K562 (cell line): Measurements from ENCODE around the gene TBX1. TPM values are rescaled to one million over a fixed set of nuclear protein-coding genes. Genes with fewer than 3 reads are reported as not detected.
A peak's percentile ranks its signal among the peaks of the same experiment; 100 is the strongest.

Experiments
- ARID4B ChIP-seq: sonication (generic); formaldehyde crosslinking; IDR thresholded peaks from 2 replicates; pipeline ENCODE4 v1.8.0; 2022; ENCODE audit warnings: mild to moderate bottlenecking, missing genetic modification reagents
- KLF10 ChIP-seq: fragments of 250-450 bp; sonication (Bioruptor Pico); IDR thresholded peaks from 2 replicates; pipeline ENCODE4 v1.6.1; 2021; ENCODE audit warnings: matching md5 sums
- KLF16 ChIP-seq: IDR thresholded peaks from 2 replicates; pipeline ENCODE4 v1.6.1; 2016; ENCODE audit warnings: antibody characterized with exemption
- MYNN ChIP-seq, 2 experiments: sonication (generic); formaldehyde crosslinking in 1 of 2; IDR thresholded peaks; 2 replicates each; pipeline versions ENCODE4 v1.5.0 to v1.6.1; 2016 to 2020; ENCODE audit warnings: antibody characterized with exemption in 1 of 2, missing genetic modification reagents in 1 of 2
- RBFOX2 ChIP-seq: fragments of 200-400 bp; formaldehyde crosslinking; IDR thresholded peaks from 2 replicates; pipeline ENCODE4 v1.6.1; 2017; ENCODE audit warnings: low read depth, mild to moderate bottlenecking, low read length, moderate library complexity
- ZBTB9 ChIP-seq: fragments of 450-650 bp; formaldehyde crosslinking; IDR thresholded peaks from 2 replicates; pipeline ENCODE4 v1.4.0; 2020; ENCODE audit warnings: mild to moderate bottlenecking, moderate library complexity
- polyA plus RNA-seq, 8 experiments: library from polyadenylated mRNA; depleted of rRNA in 4 of 8; stranded (reverse) in 5 of 8; unstranded in 3 of 8; fragments of >200 nt; fragmentation: Nextera tagmentation in 2 of 8; fragmentation: Illumina TruSeq in 1 of 8; extraction: Ambion mirVana in 2 of 8; extraction: Trizol in 1 of 8; gene quantifications; 2 replicates each; pipeline versions ENCODE4 v1.2.1 to v1.2.3, GENCODE V29; 2011 to 2014; ENCODE audit warnings: inconsistent platforms in 1 of 8, missing spikeins in 1 of 8
- total RNA-seq, 7 experiments: library from RNA; depleted of rRNA in 6 of 7; stranded (reverse); fragments of >200 nt in 6 of 7; fragmentation: Illumina TruSeq in 2 of 7; extraction: Trizol in 2 of 7; gene quantifications; 2 replicates each; pipeline versions ENCODE4 v1.2.1 to v1.2.3, GENCODE V29; 2011 to 2021; ENCODE audit warnings: low replicate concordance in 1 of 7
- TF ChIP-seq, protein P1 (sequence below): fragments of 250-450 bp; sonication (Bioruptor Pico); IDR thresholded peaks from 2 replicates; pipeline ENCODE4 v1.9.0; 2021; ENCODE audit warnings: mild to moderate bottlenecking, inconsistent platforms
- TF ChIP-seq, protein P2 (sequence below): fragments of 450-650 bp; IDR thresholded peaks from 2 replicates; pipeline ENCODE4 v1.6.1; 2017; ENCODE audit warnings: mild to moderate bottlenecking, moderate library complexity
- TF ChIP-seq, protein P3 (sequence below): fragments of 250-450 bp; sonication (Bioruptor Pico); IDR thresholded peaks from 2 replicates; pipeline ENCODE4 v1.4.0; 2020; ENCODE audit warnings: mild to moderate bottlenecking, moderate library complexity
- TF ChIP-seq, protein P4 (sequence below): fragments of 250-450 bp; sonication (Bioruptor Pico); IDR thresholded peaks from 2 replicates; pipeline ENCODE4 v1.5.0; 2021; ENCODE audit warnings: mild to moderate bottlenecking, moderate library complexity

Gene TBX1
- total and polyA plus RNA-seq, 9 of the 15 experiments (the other 6 are each of a cell fraction or from before 2014, with no cell fraction given): 0.07 to 35.0 (median 3.9) TPM

DNA sequence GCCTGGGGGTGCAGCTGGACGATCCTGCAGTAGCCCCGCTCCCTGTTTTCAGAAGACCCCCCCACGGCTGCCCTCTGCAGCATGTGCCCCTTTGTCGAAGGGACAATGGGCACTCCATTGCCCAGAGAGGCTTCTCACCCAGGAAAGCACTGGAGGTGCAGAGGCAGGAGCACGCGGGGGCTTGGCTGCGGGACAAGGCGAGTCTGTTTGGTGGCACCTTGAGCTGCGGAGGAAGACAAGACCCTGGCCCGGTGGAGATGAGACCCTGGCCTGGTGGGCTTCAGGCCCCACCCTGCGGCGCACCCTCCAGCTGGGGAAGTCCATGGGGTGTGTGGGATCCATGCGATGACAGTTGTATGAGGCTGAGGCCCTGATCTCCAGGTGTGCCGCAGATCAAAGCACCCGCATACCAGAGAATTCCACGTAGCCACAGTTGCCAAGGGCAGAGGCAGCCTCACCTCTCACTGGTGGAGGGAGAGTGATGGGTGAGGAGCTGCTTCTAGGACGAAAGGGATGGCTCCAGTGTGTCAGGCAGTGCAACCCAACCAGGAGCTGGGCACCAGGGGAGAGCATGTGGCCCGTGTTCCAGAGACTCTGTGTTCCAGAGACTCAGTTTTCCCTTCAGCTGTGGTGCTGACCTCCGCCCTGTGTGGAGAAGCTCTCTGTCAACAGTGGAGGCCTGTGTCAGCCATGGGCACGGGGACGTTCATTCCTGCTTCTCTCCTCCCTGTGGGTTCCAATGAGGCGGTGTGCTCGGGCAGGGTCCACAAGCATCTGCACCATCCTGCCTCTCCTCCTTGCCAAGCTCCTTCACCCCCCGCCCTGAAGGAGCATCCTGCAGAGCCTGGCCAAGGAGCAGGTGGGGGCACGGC is 10.0 kb downstream of the TBX1 start (continued):
- TF ChIP-seq, protein P1, sequence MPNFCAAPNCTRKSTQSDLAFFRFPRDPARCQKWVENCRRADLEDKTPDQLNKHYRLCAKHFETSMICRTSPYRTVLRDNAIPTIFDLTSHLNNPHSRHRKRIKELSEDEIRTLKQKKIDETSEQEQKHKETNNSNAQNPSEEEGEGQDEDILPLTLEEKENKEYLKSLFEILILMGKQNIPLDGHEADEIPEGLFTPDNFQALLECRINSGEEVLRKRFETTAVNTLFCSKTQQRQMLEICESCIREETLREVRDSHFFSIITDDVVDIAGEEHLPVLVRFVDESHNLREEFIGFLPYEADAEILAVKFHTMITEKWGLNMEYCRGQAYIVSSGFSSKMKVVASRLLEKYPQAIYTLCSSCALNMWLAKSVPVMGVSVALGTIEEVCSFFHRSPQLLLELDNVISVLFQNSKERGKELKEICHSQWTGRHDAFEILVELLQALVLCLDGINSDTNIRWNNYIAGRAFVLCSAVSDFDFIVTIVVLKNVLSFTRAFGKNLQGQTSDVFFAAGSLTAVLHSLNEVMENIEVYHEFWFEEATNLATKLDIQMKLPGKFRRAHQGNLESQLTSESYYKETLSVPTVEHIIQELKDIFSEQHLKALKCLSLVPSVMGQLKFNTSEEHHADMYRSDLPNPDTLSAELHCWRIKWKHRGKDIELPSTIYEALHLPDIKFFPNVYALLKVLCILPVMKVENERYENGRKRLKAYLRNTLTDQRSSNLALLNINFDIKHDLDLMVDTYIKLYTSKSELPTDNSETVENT: 0 out of 2 replicates have a peak, but pooled peaks have one; percentile 5
- TF ChIP-seq KLF10 (CRISPR knock-in tag) (no peak), RBFOX2 (0 out of 2 replicates have a peak, but pooled peaks have one; percentile 4), MYNN (IDR thresholded peaks at IDR 0.05) (no peak), MYNN (CRISPR knock-in tag; IDR thresholded peaks at IDR 0.05) (peak; percentile 34; the same call in 1 of the 2 replicates), ZBTB9 (CRISPR knock-in tag) (no peak), ARID4B (CRISPR knock-in tag) (no peak), KLF16 (no peak)
- TF ChIP-seq, protein P2, sequence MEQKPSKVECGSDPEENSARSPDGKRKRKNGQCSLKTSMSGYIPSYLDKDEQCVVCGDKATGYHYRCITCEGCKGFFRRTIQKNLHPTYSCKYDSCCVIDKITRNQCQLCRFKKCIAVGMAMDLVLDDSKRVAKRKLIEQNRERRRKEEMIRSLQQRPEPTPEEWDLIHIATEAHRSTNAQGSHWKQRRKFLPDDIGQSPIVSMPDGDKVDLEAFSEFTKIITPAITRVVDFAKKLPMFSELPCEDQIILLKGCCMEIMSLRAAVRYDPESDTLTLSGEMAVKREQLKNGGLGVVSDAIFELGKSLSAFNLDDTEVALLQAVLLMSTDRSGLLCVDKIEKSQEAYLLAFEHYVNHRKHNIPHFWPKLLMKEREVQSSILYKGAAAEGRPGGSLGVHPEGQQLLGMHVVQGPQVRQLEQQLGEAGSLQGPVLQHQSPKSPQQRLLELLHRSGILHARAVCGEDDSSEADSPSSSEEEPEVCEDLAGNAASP: no peak
- TF ChIP-seq, protein P3, sequence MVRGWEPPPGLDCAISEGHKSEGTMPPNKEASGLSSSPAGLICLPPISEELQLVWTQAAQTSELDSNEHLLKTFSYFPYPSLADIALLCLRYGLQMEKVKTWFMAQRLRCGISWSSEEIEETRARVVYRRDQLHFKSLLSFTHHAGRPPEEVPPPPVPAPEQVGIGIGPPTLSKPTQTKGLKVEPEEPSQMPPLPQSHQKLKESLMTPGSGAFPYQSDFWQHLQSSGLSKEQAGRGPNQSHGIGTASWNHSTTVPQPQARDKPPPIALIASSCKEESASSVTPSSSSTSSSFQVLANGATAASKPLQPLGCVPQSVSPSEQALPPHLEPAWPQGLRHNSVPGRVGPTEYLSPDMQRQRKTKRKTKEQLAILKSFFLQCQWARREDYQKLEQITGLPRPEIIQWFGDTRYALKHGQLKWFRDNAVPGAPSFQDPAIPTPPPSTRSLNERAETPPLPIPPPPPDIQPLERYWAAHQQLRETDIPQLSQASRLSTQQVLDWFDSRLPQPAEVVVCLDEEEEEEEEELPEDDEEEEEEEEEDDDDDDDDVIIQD (CRISPR knock-in tag): no peak
- TF ChIP-seq, protein P4, sequence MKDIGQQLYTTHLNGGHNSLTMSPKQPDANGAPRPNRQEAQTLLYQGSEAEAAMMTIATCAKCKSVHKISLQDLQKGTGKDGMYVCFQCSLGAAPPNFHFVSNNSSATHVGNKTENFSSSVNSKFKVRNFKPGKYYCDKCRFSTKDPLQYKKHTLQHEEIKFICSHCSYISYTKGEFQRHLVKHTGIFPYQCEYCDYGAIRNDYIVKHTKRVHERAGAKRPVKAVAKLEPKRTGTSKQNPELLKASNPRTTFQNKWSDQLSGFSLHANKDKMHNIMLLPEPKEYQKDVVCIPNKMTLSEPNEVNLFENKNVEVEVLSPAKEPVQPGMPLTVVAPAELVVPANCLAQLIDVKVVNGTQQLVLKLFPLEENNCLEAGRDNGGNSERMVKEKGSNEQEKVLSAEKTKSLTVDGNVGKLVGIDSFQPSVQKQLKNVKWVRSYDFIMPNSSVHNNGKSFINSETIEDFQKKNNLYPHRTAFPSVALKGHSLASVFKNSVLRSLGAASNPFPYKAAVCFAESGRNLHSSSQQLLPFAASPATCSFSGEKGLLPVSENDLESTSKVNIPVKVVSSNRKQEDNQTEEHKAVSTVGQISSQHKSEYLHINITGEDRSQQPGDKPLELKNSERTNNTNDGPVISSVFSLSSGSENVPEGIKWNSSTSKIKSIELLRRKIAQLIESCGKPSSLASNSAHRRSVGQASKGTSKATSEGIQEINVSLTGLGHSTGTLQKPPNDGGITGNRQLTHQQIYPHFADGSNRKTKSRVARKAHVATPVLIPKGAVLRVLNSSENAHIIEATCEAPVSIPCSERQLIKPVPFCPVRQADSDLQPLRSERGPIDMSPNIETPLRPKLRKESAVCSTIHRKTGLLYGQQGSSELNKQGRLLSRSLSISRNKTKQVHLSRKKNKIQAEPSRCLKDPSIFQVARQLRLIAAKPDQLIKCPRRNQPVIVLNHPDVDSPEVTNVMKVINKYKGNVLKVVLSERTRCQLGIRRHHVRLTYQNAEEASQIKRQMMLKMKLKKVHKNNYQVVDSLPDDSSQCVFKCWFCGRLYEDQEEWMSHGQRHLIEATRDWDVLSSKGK: no peak
